Chondrocyte (in vitro differentiated cells): Measurements from ENCODE around the gene STRAP. TPM values are rescaled to one million over a fixed set of nuclear protein-coding genes. Genes with fewer than 3 reads are reported as not detected.

Experiments used
- DNase-seq: peaks from one replicate; pipeline ENCODE4 v3.0.0; 2021; ENCODE audit warnings: mixed read lengths, low spot score
- H3K27ac Mint-ChIP-seq: one replicate; pipeline ENCODE4 v1.8.0; 2021; ENCODE audit warnings: mild to moderate bottlenecking, moderate library complexity, mixed read lengths; ENCODE audit not compliant: unreplicated experiment
- H3K27me3 Mint-ChIP-seq: 2 replicates; pipeline ENCODE4 v1.8.0; 2021; ENCODE audit warnings: low read depth, mixed read lengths
- H3K36me3 Mint-ChIP-seq: 2 replicates; pipeline ENCODE4 v1.8.0; 2021; ENCODE audit warnings: low read depth, mixed read lengths
- H3K4me1 Mint-ChIP-seq: 2 replicates; pipeline ENCODE4 v1.8.0; 2021; ENCODE audit warnings: low read depth, mild to moderate bottlenecking, mixed read lengths
- H3K4me3 Mint-ChIP-seq: one replicate; pipeline ENCODE4 v1.8.0; 2021; ENCODE audit warnings: mild to moderate bottlenecking, moderate library complexity, mixed read lengths; ENCODE audit not compliant: unreplicated experiment
- H3K9me3 Mint-ChIP-seq: 2 replicates; pipeline ENCODE4 v1.8.0; 2021; ENCODE audit warnings: low read depth, mixed read lengths
- total RNA-seq: library from RNA; stranded (reverse); gene quantifications from 3 replicates; pipeline ENCODE4 v1.2.1, GENCODE V29; 2021
- TF ChIP-seq, protein P1 (sequence below): fragments of 200-600 bp; sonication (generic); IDR thresholded peaks from 2 replicates; pipeline ENCODE4 v1.5.0; 2021; ENCODE audit warnings: antibody characterized with exemption, mild to moderate bottlenecking, moderate library complexity

STRAP gene
- total RNA-seq, 1 donor from 2014 or later = 153 TPM

DNA sequence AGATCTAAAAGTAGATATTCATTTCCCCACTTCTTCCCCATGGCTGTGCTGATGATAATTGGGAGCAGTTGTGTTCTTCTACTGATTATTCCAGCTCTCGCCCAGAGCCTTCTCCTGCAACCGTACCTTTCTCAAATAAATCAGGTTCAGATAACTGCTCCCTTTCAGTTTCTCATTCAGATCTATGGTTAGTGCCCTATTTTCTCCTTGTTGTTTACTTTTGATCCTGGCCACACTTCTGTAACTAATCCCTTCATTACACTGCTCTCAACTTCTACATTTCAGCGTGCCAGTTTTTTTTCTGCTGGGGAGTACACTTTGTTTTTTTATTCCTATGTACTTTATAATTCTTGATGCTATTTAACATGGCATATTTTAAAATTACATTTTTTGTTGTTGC lies 2.8 kb upstream of the STRAP start:
- peaks cover 7% of the 10 kb centered on the region for H3K9me3 Mint-ChIP-seq
- H3K4me3 Mint-ChIP-seq = no peak overlapping the region
- no peak for DNase-seq
- peaks cover 2% of the 10 kb centered on the region for H3K36me3 Mint-ChIP-seq
- TF ChIP-seq, protein P1, sequence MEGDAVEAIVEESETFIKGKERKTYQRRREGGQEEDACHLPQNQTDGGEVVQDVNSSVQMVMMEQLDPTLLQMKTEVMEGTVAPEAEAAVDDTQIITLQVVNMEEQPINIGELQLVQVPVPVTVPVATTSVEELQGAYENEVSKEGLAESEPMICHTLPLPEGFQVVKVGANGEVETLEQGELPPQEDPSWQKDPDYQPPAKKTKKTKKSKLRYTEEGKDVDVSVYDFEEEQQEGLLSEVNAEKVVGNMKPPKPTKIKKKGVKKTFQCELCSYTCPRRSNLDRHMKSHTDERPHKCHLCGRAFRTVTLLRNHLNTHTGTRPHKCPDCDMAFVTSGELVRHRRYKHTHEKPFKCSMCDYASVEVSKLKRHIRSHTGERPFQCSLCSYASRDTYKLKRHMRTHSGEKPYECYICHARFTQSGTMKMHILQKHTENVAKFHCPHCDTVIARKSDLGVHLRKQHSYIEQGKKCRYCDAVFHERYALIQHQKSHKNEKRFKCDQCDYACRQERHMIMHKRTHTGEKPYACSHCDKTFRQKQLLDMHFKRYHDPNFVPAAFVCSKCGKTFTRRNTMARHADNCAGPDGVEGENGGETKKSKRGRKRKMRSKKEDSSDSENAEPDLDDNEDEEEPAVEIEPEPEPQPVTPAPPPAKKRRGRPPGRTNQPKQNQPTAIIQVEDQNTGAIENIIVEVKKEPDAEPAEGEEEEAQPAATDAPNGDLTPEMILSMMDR = no peak
- no peaks in the 10 kb centered on the region for H3K27me3 Mint-ChIP-seq
- H3K4me1 Mint-ChIP-seq = peaks cover 22% of the 10 kb centered on the region
- H3K27ac Mint-ChIP-seq = no peak overlapping the region

DNA sequence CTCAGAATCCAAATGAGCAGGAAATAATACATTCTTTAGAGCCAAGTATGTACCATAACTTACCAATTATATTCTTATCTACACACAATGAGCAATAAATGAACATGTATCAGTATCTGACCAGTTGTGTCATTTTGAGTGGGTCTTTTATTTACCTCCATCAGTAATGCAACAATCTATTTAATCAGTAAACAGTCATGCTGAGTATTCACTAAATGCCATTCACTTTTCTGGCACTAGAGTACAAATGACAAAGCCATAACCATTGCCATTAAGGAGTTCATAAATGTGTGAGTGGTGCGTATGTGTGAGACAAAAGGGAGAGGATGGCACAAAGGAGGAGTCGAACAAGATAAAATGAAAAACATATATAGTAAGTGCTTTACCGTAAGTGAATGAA lies 1.5 kb upstream of the STRAP start:
- peaks cover 2% of the 10 kb centered on the region for H3K36me3 Mint-ChIP-seq
- H3K4me1 Mint-ChIP-seq = peaks cover 35% of the 10 kb centered on the region
- H3K9me3 Mint-ChIP-seq = peaks cover 7% of the 10 kb centered on the region
- peak overlapping the region; percentile 99 for H3K27ac Mint-ChIP-seq
- H3K4me3 Mint-ChIP-seq = no peak overlapping the region
- DNase-seq = no peak
- TF ChIP-seq, protein P1 = no peak
- no peaks in the 10 kb centered on the region for H3K27me3 Mint-ChIP-seq

DNA sequence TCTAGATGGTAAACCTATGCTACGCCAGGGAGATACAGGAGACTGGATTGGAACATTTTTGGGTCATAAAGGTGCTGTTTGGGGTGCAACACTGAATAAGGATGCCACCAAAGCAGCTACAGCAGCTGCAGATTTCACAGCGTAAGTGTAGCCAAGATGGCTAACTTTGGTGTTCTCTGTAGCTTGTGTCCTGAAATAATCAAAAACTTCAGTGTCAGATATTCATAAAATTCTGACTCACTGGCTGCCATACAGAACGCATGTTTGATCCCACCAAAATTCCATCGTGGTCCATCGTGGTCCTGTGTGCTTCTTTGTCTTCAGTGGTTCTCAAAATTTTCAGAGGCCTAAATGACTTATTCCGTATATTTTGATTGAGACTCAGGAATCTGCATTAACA lies 1.3 kb downstream of the STRAP start:
- H3K4me1 Mint-ChIP-seq = peaks cover 64% of the 10 kb centered on the region
- H3K27me3 Mint-ChIP-seq = no peaks in the 10 kb centered on the region
- TF ChIP-seq, protein P1 = no peak
- peak overlapping the region; percentile 99 for H3K27ac Mint-ChIP-seq
- peaks cover 12% of the 10 kb centered on the region for H3K36me3 Mint-ChIP-seq
- H3K4me3 Mint-ChIP-seq = peak overlapping the region; percentile 94
- H3K9me3 Mint-ChIP-seq = no peaks in the 10 kb centered on the region
- DNase-seq = no peak

DNA sequence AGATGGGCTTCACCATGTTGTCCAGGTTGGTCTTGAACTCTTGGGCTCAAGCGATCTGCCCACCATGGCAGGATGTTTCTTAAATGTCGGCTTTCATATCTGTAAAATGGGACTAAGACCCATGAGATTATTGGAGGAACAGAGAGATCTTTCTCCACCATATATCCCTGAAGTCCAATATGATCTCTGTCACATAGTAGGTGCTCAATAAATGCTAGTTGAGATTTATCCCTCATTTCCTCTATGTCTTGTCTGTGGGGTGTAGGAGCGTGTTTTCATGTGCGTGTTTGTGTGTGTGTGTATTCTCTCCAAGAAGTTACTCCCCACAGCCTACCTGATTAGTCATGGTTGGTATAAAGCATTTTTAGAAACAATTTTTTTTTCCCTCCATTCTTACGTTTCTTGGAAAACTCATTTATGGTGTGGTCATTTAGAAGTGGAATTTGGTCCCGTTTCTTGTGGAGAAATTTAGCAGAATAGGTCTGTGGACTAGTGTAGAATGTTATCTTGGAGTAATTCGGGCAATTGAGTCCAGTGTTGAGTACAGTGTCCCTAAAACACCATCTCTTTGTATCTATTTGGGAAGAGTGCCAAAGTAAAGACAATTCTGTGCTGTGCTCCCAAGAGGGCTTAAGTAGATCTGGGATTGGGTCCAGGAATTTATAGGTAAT lies 4.3 kb downstream of the STRAP start:
- Mint-ChIP-seq H3K9me3 (no peaks in the 10 kb centered on the region), H3K4me3 (no peak overlapping the region), H3K4me1 (peaks cover 61% of the 10 kb centered on the region), H3K27ac (peak overlapping the region; percentile 71), H3K27me3 (no peaks in the 10 kb centered on the region), H3K36me3 (peaks cover 20% of the 10 kb centered on the region)
- DNase-seq = no peak
- TF ChIP-seq, protein P1 = no peak

DNA sequence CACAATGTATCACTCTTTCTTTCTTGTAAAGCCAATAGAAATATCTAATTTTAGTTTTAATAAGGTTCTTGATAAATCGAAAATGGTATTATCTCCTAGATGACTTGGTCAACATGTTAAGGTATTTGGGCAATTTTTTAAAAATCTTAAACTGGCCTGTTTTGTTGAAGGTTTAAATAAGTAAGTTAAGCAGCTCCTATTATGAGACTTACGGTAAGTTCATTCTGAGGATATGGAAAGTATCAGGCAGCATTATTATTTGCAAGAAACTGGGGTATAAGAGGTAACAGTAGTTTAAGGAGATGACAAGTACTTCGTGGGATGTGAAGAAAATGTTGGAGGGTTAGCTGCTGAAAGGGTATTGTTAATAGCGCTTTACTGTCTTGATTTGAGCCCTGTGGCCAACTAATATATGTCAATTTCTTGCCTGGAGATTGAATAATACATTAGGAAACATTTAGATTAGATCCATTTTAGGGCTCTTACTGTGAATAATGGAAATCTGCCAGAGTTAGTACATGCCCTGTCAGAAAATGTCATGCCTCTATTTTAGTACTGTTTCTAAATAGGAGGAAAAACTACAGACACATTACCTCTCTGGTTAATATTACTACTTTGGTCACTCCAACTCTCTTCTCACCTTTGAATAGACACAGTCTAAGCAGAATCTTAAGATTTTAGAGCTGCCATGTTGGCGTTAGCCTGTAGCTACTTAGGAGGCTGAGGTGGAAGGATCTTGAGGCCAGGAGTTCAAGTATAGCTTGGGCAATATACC lies 5.0 kb downstream of the STRAP start:
- peak overlapping the region; percentile 70 for H3K27ac Mint-ChIP-seq
- TF ChIP-seq, protein P1 = no peak
- H3K4me3 Mint-ChIP-seq = no peak overlapping the region
- peaks cover 56% of the 10 kb centered on the region for H3K4me1 Mint-ChIP-seq
- no peak for DNase-seq
- no peaks in the 10 kb centered on the region for H3K27me3 Mint-ChIP-seq
- peaks cover 21% of the 10 kb centered on the region for H3K36me3 Mint-ChIP-seq
- H3K9me3 Mint-ChIP-seq = no peaks in the 10 kb centered on the region
